Sigmoid colon (tissue), 7 donors: Measurements from ENCODE around the gene CTNNA1. TPM values are rescaled to one million over a fixed set of nuclear protein-coding genes. Genes with fewer than 3 reads are reported as not detected.

ENCODE experiments used
- DNase-seq: peaks from one replicate; pipeline ENCODE4 v3.0.0-alpha.2; 2019
- H3K27ac ChIP-seq, 4 donors: fragments of 200-600 bp; sonication (generic); one replicate each; pipeline ENCODE4 v1.5.1; 2016 to 2019; ENCODE audit warnings: mild to moderate bottlenecking in 1 of 4
- H3K27me3 ChIP-seq, 3 donors: fragments of 200-600 bp; sonication (generic); one replicate each; pipeline ENCODE4 v1.5.1; 2019; ENCODE audit warnings: mild to moderate bottlenecking in 1 of 3
- H3K36me3 ChIP-seq, 4 donors: fragments of 200-600 bp; sonication (generic); one replicate each; pipeline ENCODE4 v1.5.1; 2016 to 2019
- H3K4me1 ChIP-seq, 4 donors: fragments of 200-600 bp; sonication (generic); one replicate each; pipeline ENCODE4 v1.5.1; 2017 to 2019
- H3K4me3 ChIP-seq, 4 donors: fragments of 200-600 bp; sonication (generic); one replicate each; pipeline ENCODE4 v1.5.1; 2017 to 2019; ENCODE audit warnings: mild to moderate bottlenecking in 2 of 4, moderate library complexity in 1 of 4
- H3K9me3 ChIP-seq, 4 donors: fragments of 200-600 bp in 3 of 4; sonication (generic) in 3 of 4; one replicate each; pipeline versions ENCODE4 v1.5.1 to v1.6.1; 2013 to 2019
- EP300 ChIP-seq, 4 donors: sonication (generic); formaldehyde crosslinking; IDR thresholded peaks; one replicate each; pipeline ENCODE4 v1.6.1; 2017; ENCODE audit warnings: antibody characterized with exemption in 4 of 4
- POLR2A ChIP-seq, 2 donors: fragments of 450-650 bp; IDR thresholded peaks; one replicate each; pipeline ENCODE4 v1.6.1; 2016; ENCODE audit warnings: antibody characterized with exemption in 2 of 2, mild to moderate bottlenecking in 2 of 2, moderate library complexity in 2 of 2
- POLR2AphosphoS5 ChIP-seq, 4 donors: sonication (generic); formaldehyde crosslinking; IDR thresholded peaks; one replicate each; pipeline ENCODE4 v1.6.1; 2017; ENCODE audit warnings: antibody characterized with exemption in 4 of 4
- WGBS, 2 donors: extraction: QIAGEN DNeasy Blood & Tissue Kit; methylation state at CpG; one replicate each; pipeline ENCODE4 v1.1.7; 2013; 5-methylcytosine and 5-hydroxymethylcytosine counted together
- intact Hi-C: fragments of 100-400 bp; cut with DNase I; formaldehyde crosslinking; loops from one replicate; pipeline ENCODE4 v1.15.1; 2023
- polyA plus RNA-seq, 3 donors: library from polyadenylated mRNA; stranded (reverse); fragments of 200-250 nt; gene quantifications; one replicate each; pipeline ENCODE4 v1.2.3, GENCODE V29; 2013
- total RNA-seq, 4 donors: library from RNA; depleted of rRNA; stranded (reverse); fragments of >200 nt; gene quantifications; one replicate each; pipeline ENCODE4 v1.1.0, GENCODE V29; 2016
- TF ChIP-seq, protein P1 (sequence below), 4 experiments: fragments of 450-650 bp in 3 of 4; fragments of 200-600 bp in 1 of 4; IDR thresholded peaks; one replicate each; pipeline ENCODE4 v1.5.1; 2016 to 2019; ENCODE audit warnings: antibody characterized with exemption in 4 of 4, mild to moderate bottlenecking in 3 of 4, moderate library complexity in 2 of 4
- donor health status: healthy with polysubstance abuse.
- donor health status: Bipolar disorder and iron deficiency.
- donor health status: healthy.

CTNNA1 gene
- total and polyA plus RNA-seq, 7 donors: 163 to 256 (median 188) TPM

GRCh38 chr5:138979684-138980280, 226.6 kb downstream of the CTNNA1 start:
- H3K27ac ChIP-seq: no peak overlapping the region
- no peak for TF ChIP-seq POLR2A (IDR thresholded peaks at IDR 0.05)
- no peak for TF ChIP-seq POLR2AphosphoS5 (IDR thresholded peaks at IDR 0.05)
- TF ChIP-seq EP300 (IDR thresholded peaks at IDR 0.05): no peak
- TF ChIP-seq, protein P1, sequence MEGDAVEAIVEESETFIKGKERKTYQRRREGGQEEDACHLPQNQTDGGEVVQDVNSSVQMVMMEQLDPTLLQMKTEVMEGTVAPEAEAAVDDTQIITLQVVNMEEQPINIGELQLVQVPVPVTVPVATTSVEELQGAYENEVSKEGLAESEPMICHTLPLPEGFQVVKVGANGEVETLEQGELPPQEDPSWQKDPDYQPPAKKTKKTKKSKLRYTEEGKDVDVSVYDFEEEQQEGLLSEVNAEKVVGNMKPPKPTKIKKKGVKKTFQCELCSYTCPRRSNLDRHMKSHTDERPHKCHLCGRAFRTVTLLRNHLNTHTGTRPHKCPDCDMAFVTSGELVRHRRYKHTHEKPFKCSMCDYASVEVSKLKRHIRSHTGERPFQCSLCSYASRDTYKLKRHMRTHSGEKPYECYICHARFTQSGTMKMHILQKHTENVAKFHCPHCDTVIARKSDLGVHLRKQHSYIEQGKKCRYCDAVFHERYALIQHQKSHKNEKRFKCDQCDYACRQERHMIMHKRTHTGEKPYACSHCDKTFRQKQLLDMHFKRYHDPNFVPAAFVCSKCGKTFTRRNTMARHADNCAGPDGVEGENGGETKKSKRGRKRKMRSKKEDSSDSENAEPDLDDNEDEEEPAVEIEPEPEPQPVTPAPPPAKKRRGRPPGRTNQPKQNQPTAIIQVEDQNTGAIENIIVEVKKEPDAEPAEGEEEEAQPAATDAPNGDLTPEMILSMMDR (IDR thresholded peaks at IDR 0.05): no peak

GRCh38 chr5:138980441-138980840, 227.2 kb downstream of the CTNNA1 start:
- Histone ChIP-seq H3K9me3 (no peaks in the 10 kb centered on the region), H3K27me3 (no peaks in the 10 kb centered on the region), H3K4me1 (peaks cover 0 to 17% (median 3%) of the 10 kb centered on the region in 4 donors), H3K27ac (no peak overlapping the region), H3K36me3 (no peaks in the 10 kb centered on the region), H3K4me3 (no peak overlapping the region)
- no peak for TF ChIP-seq POLR2AphosphoS5 (IDR thresholded peaks at IDR 0.05)
- TF ChIP-seq, protein P1 (IDR thresholded peaks at IDR 0.05): no peak
- TF ChIP-seq POLR2A (IDR thresholded peaks at IDR 0.05): no peak
- TF ChIP-seq EP300 (IDR thresholded peaks at IDR 0.05): no peak
- DNase-seq: no peak
- intact Hi-C loops: no loop called here

More at GRCh38 chr5:138979684-138980280, 226.6 kb downstream of the CTNNA1 start:
- Histone ChIP-seq H3K4me3 (no peak overlapping the region), H3K4me1 (peaks cover 0 to 23% (median 9%) of the 10 kb centered on the region in 4 donors), H3K27me3 (no peaks in the 10 kb centered on the region), H3K9me3 (no peaks in the 10 kb centered on the region), H3K36me3 (no peaks in the 10 kb centered on the region)
- 64 to 89% methylated on average over 5 of the region's 5 CpGs for WGBS, 2 donors
- intact Hi-C loops: no loop called here
- DNase-seq: no peak

GRCh38 chr5:138981131-138981530, 227.9 kb downstream of the CTNNA1 start:
- no peak overlapping the region for H3K27ac ChIP-seq
- peaks cover 0 to 17% (median 0%) of the 10 kb centered on the region in 4 donors for H3K4me1 ChIP-seq
- H3K27me3 ChIP-seq: no peaks in the 10 kb centered on the region
- WGBS, 2 donors: 96 to 97% methylated on average over 3 of the region's 3 CpGs
- no peak for DNase-seq
- no peaks in the 10 kb centered on the region for H3K36me3 ChIP-seq
- intact Hi-C loops: no loop called here
- no peak overlapping the region for H3K4me3 ChIP-seq
- TF ChIP-seq POLR2AphosphoS5 (IDR thresholded peaks at IDR 0.05) (no peak), EP300 (IDR thresholded peaks at IDR 0.05) (no peak), POLR2A (IDR thresholded peaks at IDR 0.05) (no peak)
- TF ChIP-seq, protein P1 (IDR thresholded peaks at IDR 0.05): no peak
- no peaks in the 10 kb centered on the region for H3K9me3 ChIP-seq

DNA sequence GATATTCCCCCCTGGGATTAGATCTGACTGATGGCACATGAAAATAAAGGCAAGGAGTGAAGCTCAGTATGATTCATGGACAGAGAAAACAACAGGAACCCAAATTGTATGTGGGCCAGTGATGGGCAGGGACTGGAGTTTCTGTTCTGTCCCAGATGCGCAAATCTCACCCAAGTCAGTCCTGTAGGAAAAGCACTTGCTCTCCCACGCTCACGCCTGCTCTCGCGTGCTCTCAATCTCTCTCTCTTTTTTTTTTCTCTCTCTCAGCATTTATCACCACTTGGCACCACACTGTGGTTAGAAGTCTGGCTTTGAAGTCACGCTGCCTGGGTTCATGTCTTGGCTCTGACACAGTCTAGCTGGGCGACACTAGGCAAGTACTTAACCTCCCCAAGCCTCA, 228.4 kb downstream of the CTNNA1 start:
- H3K27me3 ChIP-seq: no peaks in the 10 kb centered on the region
- DNase-seq: no peak
- H3K4me3 ChIP-seq: no peak overlapping the region
- peaks cover 0 to 17% (median 0%) of the 10 kb centered on the region in 4 donors for H3K4me1 ChIP-seq
- no peaks in the 10 kb centered on the region for H3K9me3 ChIP-seq
- TF ChIP-seq POLR2AphosphoS5 (IDR thresholded peaks at IDR 0.05) (no peak), POLR2A (IDR thresholded peaks at IDR 0.05) (no peak), EP300 (IDR thresholded peaks at IDR 0.05) (no peak)
- TF ChIP-seq, protein P1 (IDR thresholded peaks at IDR 0.05): no peak
- WGBS, 2 donors: 72 to 90% methylated on average over 7 of the region's 7 CpGs
- no peak overlapping the region for H3K27ac ChIP-seq
- intact Hi-C loops: no loop called here
- no peaks in the 10 kb centered on the region for H3K36me3 ChIP-seq

DNA sequence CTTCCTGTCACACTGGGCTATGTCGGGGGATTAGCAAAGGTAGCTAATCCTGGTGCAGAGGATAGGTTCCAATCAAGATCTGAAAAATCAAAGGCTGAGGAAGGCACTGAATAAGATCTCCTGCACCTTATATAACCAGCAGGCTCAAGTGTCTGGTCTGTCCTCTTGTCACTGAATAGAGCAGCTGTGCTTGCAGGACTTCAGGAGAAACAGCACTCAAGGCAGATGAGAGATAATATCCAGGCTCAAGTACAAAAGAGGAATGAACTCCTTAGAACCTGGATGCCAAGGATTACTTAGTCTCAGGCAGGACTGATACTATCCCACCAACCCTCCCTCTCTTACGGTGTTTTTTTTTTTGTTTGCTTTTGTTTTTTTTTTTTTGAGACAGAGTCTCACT, 230.8 kb downstream of the CTNNA1 start:
- 93 to 94% methylated on average over 2 of the region's 2 CpGs for WGBS, 2 donors
- Histone ChIP-seq H3K4me1 (peaks cover 0 to 9% (median 0%) of the 10 kb centered on the region in 4 donors), H3K27me3 (no peaks in the 10 kb centered on the region), H3K4me3 (no peak overlapping the region), H3K36me3 (no peaks in the 10 kb centered on the region), H3K27ac (no peak overlapping the region), H3K9me3 (no peaks in the 10 kb centered on the region)
- intact Hi-C loops: no loop called here
- DNase-seq: no peak
- TF ChIP-seq EP300 (IDR thresholded peaks at IDR 0.05) (no peak), POLR2A (IDR thresholded peaks at IDR 0.05) (no peak), POLR2AphosphoS5 (IDR thresholded peaks at IDR 0.05) (no peak)
- TF ChIP-seq, protein P1 (IDR thresholded peaks at IDR 0.05): no peak
